HFF-Myc (cell line): Measurements from ENCODE around the gene TMEM243.

Experiments used
- DNase-seq: peaks from one replicate; pipeline ENCODE4 v3.0.0-alpha.2; 2011; ENCODE audit warnings: low read depth; ENCODE audit errors: extremely low read depth
- H3K4me3 ChIP-seq: replicated peaks from 2 replicates; pipeline ENCODE4 v1.5.1; 2011; ENCODE audit warnings: low read depth, mild to moderate bottlenecking, control low read depth, low read length
- TF ChIP-seq, protein P1 (sequence below): IDR thresholded peaks from 2 replicates; pipeline ENCODE4 v1.5.1; 2012; ENCODE audit warnings: mild to moderate bottlenecking, low read depth, low read length, control low read depth; ENCODE audit errors: missing control alignments

TMEM243 gene

DNA sequence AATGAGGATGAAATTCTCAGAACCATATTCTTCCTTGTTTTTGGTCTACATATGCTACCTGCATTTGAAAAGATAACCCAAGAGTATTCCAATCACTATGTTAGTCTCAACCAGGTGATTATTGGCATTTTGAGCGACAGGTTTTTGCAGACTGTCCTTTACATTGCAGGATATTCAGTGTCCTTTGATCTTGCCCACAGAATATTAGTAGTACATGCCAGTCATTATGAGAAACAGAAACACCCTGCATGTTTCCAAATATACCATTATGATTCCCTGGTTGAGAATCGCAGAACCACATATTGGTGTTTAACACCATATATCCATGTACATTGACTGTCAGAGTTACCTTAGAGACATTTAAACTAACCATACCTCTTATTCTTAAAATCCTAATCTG, 30.6 kb downstream of the TMEM243 start:
- DNase-seq: no peak
- no peak overlapping the region for H3K4me3 ChIP-seq
- TF ChIP-seq, protein P1, sequence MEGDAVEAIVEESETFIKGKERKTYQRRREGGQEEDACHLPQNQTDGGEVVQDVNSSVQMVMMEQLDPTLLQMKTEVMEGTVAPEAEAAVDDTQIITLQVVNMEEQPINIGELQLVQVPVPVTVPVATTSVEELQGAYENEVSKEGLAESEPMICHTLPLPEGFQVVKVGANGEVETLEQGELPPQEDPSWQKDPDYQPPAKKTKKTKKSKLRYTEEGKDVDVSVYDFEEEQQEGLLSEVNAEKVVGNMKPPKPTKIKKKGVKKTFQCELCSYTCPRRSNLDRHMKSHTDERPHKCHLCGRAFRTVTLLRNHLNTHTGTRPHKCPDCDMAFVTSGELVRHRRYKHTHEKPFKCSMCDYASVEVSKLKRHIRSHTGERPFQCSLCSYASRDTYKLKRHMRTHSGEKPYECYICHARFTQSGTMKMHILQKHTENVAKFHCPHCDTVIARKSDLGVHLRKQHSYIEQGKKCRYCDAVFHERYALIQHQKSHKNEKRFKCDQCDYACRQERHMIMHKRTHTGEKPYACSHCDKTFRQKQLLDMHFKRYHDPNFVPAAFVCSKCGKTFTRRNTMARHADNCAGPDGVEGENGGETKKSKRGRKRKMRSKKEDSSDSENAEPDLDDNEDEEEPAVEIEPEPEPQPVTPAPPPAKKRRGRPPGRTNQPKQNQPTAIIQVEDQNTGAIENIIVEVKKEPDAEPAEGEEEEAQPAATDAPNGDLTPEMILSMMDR: no peak

DNA sequence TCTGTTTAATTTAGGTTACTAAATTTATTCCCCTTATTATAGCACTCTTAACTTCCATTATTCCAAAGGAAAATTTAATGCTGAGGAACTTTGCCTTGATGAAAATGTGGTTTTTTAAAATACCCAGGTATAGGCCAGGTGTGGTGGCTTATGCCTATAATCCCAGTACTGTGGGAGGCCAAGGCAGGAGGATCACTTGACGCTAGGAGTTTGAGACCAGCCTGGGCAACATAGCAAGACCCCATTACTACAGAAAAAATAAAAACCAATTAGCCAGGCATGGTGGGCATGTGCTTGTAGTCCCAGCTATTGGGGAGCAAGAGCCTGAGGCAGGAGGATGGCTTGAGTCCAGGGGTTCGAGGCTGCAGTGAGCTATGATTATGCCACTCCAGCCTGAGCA, 32.4 kb downstream of the TMEM243 start:
- TF ChIP-seq, protein P1: no peak
- no peak overlapping the region for H3K4me3 ChIP-seq

DNA sequence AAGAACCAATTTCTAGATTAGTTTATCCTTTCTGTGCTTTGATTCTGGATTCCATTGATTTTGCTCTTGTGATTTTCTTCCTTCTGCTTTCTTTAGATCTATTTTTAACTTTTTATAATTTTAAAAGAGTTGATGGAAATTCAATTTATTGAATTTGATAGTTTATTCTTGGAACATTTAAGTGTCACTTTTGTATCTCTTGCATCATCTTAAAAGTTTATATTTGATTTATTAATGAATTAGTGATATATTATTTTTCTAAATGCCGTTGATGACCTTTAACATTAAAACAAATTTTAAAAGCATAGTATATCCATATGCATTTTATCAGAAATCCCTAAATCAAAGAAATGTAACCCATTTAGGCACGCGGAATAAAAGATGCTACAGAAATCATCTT, 40.4 kb downstream of the TMEM243 start:
- DNase-seq: no peak
- TF ChIP-seq, protein P1: no peak
- no peak overlapping the region for H3K4me3 ChIP-seq

More for the DNA sequence above, 32.4 kb downstream of the TMEM243 start:
- DNase-seq: no peak

DNA sequence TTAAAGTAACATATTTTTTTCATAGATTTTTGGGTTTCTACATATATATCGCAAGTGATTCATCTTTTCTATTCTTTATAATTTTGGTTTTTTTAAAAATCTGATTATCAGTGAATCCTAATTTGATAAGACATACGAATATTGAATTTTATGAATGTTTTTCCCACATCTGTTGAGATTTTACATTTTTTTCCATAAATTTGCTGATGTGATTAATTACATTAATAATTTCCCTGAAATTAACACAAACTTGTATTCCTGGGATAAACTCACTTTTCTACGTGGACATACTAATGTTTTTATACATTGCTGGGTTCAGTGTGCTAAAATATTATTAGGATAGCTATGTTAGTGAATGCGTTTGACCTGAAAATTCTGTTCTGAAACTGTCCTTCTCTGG, 41.2 kb downstream of the TMEM243 start:
- no peak overlapping the region for H3K4me3 ChIP-seq
- TF ChIP-seq, protein P1: no peak

DNA sequence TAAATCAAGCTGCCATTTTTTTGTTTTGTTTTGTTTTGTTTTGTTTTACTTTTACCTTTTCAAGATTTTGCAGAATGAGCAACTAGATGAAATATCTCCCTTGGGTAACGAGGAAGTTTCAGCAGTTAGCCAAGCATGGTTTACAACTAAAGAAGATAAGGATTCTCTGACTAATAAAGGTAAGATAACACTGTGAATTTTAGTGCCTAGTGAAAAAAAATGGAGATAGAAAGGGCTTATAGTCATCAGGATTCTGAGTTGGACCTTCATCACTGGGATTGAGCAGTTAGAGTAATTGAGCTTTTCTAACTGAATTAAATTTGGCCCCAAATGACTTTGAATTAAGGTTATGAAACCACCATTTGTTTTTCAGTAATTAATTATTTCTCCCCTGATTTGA, 46.1 kb downstream of the TMEM243 start:
- TF ChIP-seq, protein P1: no peak
- no peak overlapping the region for H3K4me3 ChIP-seq
- no peak for DNase-seq

More for the DNA sequence above, 41.2 kb downstream of the TMEM243 start:
- no peak for DNase-seq

DNA sequence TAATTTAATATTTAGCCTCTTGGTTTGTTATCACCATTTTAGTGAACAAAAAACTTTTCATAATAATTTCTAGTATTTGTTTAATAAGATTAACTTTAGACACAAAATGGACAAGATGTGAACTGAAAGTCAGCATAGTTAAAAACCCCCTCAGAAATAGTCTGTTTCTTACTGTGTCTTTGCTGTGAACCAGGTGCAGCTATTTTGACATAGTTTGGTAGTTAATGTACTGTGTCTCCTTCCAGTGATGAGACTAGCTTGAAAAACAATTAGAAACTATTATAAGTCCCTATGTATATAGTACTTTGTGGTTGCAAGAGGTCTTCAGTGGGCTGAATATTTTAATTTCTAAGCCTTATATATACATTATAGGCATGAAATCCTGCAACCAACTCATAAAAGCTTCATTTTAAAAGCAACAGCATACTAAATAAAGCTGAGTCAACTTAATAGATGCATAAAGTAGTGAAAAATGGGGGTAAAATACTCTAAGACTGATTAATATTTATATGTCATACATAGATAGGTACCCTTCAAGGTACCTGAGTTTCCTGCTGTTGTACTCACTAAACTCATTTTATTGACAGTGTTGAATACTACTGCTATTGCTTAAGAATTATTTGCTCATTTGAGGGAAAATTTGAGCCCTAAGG, 48.1 kb downstream of the TMEM243 start:
- DNase-seq: no peak
- H3K4me3 ChIP-seq: no peak overlapping the region
- TF ChIP-seq, protein P1: no peak

DNA sequence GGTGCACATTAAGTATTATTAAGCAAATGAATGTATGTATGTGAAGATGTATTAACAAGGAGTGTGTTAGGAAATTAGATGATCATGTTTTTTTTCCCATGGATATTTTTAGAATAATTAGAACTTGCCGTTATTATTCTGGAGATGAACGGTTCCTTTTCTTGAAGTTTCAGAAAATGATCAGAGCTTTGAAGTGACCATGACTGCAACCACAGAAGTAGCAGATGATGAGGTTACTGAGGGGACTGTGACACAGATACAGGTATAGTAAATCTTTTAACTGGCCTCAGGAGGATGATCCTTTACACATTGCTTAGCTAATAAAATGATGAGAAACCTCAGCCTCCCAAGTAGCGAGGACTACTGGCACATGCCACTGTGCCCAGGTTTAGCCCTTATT, 48.7 kb downstream of the TMEM243 start:
- TF ChIP-seq, protein P1: no peak
- DNase-seq: no peak
- no peak overlapping the region for H3K4me3 ChIP-seq
